SK-N-SH treated with all-trans-retinoic acid at 6 μM for 48 hours (cell line): Measurements from ENCODE around the gene ANKRD12.

Source experiments
- ATAC-seq: fragments of 200-7000 bp; cut with Tn5 transposase; 3 replicates; pipeline ENCODE4 v1.9.1; 2020; ENCODE audit warnings: mild to moderate bottlenecking, moderate library complexity
- ARNTL ChIP-seq: fragments of 450-650 bp; formaldehyde crosslinking; IDR thresholded peaks from 2 replicates; pipeline ENCODE4 v1.5.0; 2020; ENCODE audit warnings: low read depth, mild to moderate bottlenecking, moderate library complexity, borderline replicate concordance
- BACH2 ChIP-seq: fragments of 250-450 bp; sonication (Bioruptor Pico); IDR thresholded peaks from 2 replicates; pipeline ENCODE4 v1.9.0; 2021; ENCODE audit warnings: mild to moderate bottlenecking, borderline replicate concordance
- CREB5 ChIP-seq: fragments of 250-450 bp; sonication (Bioruptor Pico); IDR thresholded peaks from 2 replicates; pipeline ENCODE4 v1.5.1; 2020; ENCODE audit warnings: low read depth, mild to moderate bottlenecking, moderate library complexity
- CSDC2 ChIP-seq: fragments of 250-450 bp; sonication (Bioruptor Pico); IDR thresholded peaks from 2 replicates; pipeline ENCODE4 v1.5.0; 2020; ENCODE audit warnings: mild to moderate bottlenecking, moderate library complexity
- ESRRG ChIP-seq: fragments of 250-450 bp; sonication (Bioruptor Pico); IDR thresholded peaks from 2 replicates; pipeline ENCODE4 v1.6.1; 2021; ENCODE audit warnings: mild to moderate bottlenecking
- GLIS3 ChIP-seq: fragments of 250-450 bp; sonication (Bioruptor Pico); IDR thresholded peaks from 2 replicates; pipeline ENCODE4 v1.5.0; 2020; ENCODE audit warnings: mild to moderate bottlenecking, moderate library complexity
- ISL1 ChIP-seq: fragments of 250-450 bp; sonication (Bioruptor Pico); IDR thresholded peaks from 2 replicates; pipeline ENCODE4 v2.1.2; 2022; ENCODE audit warnings: mild to moderate bottlenecking, moderate library complexity
- OSR1 ChIP-seq: fragments of 250-450 bp; sonication (Bioruptor Pico); IDR thresholded peaks from 2 replicates; pipeline ENCODE4 v1.8.0; 2022; ENCODE audit warnings: moderate library complexity, mild to moderate bottlenecking, inconsistent platforms
- PPARA ChIP-seq: fragments of 250-450 bp; sonication (Bioruptor Pico); IDR thresholded peaks from 2 replicates; pipeline ENCODE4 v1.5.0; 2020; ENCODE audit warnings: mild to moderate bottlenecking, borderline replicate concordance
- RARB ChIP-seq: fragments of 250-450 bp; sonication (Bioruptor Pico); IDR thresholded peaks from 2 replicates; pipeline ENCODE4 v1.8.0; 2021; ENCODE audit warnings: mild to moderate bottlenecking, moderate library complexity
- SNAI2 ChIP-seq: fragments of 250-450 bp; sonication (Bioruptor Pico); IDR thresholded peaks from 2 replicates; pipeline ENCODE4 v1.5.0; 2020; ENCODE audit warnings: mild to moderate bottlenecking, moderate library complexity
- TCF4 ChIP-seq: fragments of 250-450 bp; sonication (Bioruptor Pico); IDR thresholded peaks from 2 replicates; pipeline ENCODE4 v1.8.0; 2021; ENCODE audit warnings: mild to moderate bottlenecking, moderate library complexity, borderline replicate concordance
- TSHZ2 ChIP-seq: fragments of 250-450 bp; sonication (Bioruptor Pico); IDR thresholded peaks from 2 replicates; pipeline ENCODE4 v1.5.0; 2020; ENCODE audit warnings: mild to moderate bottlenecking, moderate library complexity
- ZC3H10 ChIP-seq: fragments of 250-450 bp; sonication (Bioruptor Pico); IDR thresholded peaks from 2 replicates; pipeline ENCODE4 v1.5.1; 2021; ENCODE audit warnings: mild to moderate bottlenecking, moderate library complexity
- ZFP3 ChIP-seq: fragments of 250-450 bp; sonication (Bioruptor Pico); IDR thresholded peaks from 2 replicates; pipeline ENCODE4 v1.5.0; 2020; ENCODE audit warnings: mild to moderate bottlenecking, moderate library complexity
- ZFP30 ChIP-seq: fragments of 450-650 bp; formaldehyde crosslinking; IDR thresholded peaks from 2 replicates; pipeline ENCODE4 v1.5.0; 2022; ENCODE audit warnings: mild to moderate bottlenecking, moderate library complexity
- ZNF565 ChIP-seq: fragments of 450-650 bp; formaldehyde crosslinking; conservative IDR thresholded peaks from 2 replicates; pipeline ENCODE4 v1.5.0; 2020; ENCODE audit warnings: low read depth, mild to moderate bottlenecking, moderate library complexity
- ZNF70 ChIP-seq: fragments of 450-650 bp; formaldehyde crosslinking; IDR thresholded peaks from 2 replicates; pipeline ENCODE4 v1.5.0; 2020; ENCODE audit warnings: mild to moderate bottlenecking, moderate library complexity
- TF ChIP-seq, protein P1 (sequence below): fragments of 250-450 bp; sonication (Bioruptor Pico); IDR thresholded peaks from 2 replicates; pipeline ENCODE4 v1.8.0; 2021; ENCODE audit warnings: low read depth, mild to moderate bottlenecking, moderate library complexity, borderline replicate concordance
- TF ChIP-seq, protein P2 (sequence below): fragments of 250-450 bp; sonication (Bioruptor Pico); IDR thresholded peaks from 2 replicates; pipeline ENCODE4 v1.5.1; 2021; ENCODE audit warnings: mild to moderate bottlenecking, moderate library complexity

Gene ANKRD12

GRCh38 chr18:9175115-9175514 is 38.5 kb downstream of the ANKRD12 start:
- ATAC-seq, result no peak
- TF ChIP-seq TSHZ2 (CRISPR knock-in tag) (no peak), ARNTL (no peak), RARB (CRISPR knock-in tag) (no peak), CREB5 (CRISPR knock-in tag) (no peak), OSR1 (CRISPR knock-in tag) (no peak), ZC3H10 (no peak)

DNA sequence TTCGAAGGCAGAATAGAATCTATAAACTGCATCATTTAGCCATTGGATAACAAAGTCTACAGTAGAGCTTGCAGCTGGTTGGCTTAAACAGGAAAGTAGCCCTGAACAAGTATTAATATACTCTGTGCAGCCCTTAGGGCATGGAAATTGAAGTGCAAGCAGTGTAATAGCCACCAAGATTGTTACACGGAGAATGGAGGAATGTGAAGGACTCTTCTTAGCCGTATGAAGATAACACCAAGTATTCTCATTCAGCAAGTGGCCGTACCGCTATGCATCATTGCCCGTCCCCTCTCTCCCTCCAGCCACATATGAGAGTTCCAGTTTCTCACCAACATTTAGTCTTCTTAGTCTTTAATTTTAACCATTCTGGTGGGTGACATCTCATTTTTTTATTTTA is 40.5 kb downstream of the ANKRD12 start:
- TF ChIP-seq ZFP3 (CRISPR knock-in tag), result no peak
- TF ChIP-seq ISL1 (CRISPR knock-in tag), result no peak
- TF ChIP-seq CSDC2 (CRISPR knock-in tag), result no peak
- TF ChIP-seq SNAI2, result no peak
- TF ChIP-seq, protein P1, sequence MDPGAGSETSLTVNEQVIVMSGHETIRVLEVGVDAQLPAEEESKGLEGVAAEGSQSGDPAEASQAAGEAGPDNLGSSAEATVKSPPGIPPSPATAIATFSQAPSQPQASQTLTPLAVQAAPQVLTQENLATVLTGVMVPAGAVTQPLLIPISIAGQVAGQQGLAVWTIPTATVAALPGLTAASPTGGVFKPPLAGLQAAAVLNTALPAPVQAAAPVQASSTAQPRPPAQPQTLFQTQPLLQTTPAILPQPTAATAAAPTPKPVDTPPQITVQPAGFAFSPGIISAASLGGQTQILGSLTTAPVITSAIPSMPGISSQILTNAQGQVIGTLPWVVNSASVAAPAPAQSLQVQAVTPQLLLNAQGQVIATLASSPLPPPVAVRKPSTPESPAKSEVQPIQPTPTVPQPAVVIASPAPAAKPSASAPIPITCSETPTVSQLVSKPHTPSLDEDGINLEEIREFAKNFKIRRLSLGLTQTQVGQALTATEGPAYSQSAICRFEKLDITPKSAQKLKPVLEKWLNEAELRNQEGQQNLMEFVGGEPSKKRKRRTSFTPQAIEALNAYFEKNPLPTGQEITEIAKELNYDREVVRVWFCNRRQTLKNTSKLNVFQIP, result no peak
- TF ChIP-seq ZNF565 (CRISPR knock-in tag), result no peak
- no peak for TF ChIP-seq ARNTL
- TF ChIP-seq OSR1 (CRISPR knock-in tag), result no peak
- TF ChIP-seq PPARA, result no peak
- no peak for TF ChIP-seq BACH2 (CRISPR knock-in tag)
- ATAC-seq, result no peak

- no peak for ATAC-seq
- TF ChIP-seq ZNF565 (CRISPR knock-in tag) (no peak), GLIS3 (CRISPR knock-in tag) (no peak), RARB (CRISPR knock-in tag) (no peak), ZNF70 (CRISPR knock-in tag) (no peak), ZC3H10 (no peak), BACH2 (CRISPR knock-in tag) (no peak), CSDC2 (CRISPR knock-in tag) (no peak), PPARA (no peak), ESRRG (CRISPR knock-in tag) (no peak), ISL1 (CRISPR knock-in tag) (no peak), ZFP30 (CRISPR knock-in tag) (no peak)
- TF ChIP-seq, protein P2, sequence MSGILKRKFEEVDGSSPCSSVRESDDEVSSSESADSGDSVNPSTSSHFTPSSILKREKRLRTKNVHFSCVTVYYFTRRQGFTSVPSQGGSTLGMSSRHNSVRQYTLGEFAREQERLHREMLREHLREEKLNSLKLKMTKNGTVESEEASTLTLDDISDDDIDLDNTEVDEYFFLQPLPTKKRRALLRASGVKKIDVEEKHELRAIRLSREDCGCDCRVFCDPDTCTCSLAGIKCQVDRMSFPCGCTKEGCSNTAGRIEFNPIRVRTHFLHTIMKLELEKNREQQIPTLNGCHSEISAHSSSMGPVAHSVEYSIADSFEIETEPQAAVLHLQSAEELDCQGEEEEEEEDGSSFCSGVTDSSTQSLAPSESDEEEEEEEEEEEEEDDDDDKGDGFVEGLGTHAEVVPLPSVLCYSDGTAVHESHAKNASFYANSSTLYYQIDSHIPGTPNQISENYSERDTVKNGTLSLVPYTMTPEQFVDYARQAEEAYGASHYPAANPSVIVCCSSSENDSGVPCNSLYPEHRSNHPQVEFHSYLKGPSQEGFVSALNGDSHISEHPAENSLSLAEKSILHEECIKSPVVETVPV (CRISPR knock-in tag), result no peak
- TF ChIP-seq, protein P1, result no peak
Measured at GRCh38 chr18:9177466-9177865, 40.9 kb downstream of the ANKRD12 start.

DNA sequence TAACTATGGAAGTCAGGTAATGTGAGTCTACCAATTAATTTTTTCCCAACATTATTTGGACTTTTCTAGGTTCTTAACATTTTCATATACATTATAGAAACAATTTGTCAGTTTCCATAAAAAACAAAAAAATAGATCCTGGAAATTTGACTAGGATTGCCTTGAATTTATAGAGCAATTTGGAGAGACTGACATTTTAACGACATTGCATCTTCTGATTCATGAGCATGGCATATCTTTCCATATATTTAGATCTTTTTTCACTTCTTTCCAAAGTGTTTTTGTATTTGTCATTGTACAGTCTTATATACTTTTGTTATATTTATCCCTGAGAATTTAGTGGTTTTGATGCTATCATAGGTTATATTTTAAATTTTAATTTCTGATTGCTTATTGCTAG is 42.0 kb downstream of the ANKRD12 start:
- TF ChIP-seq BACH2 (CRISPR knock-in tag) (no peak), ZFP3 (CRISPR knock-in tag) (no peak), CSDC2 (CRISPR knock-in tag) (no peak), ZNF565 (CRISPR knock-in tag) (no peak), ZFP30 (CRISPR knock-in tag) (no peak), GLIS3 (CRISPR knock-in tag) (no peak), ISL1 (CRISPR knock-in tag) (no peak), TSHZ2 (CRISPR knock-in tag) (no peak), TCF4 (CRISPR knock-in tag) (no peak)
- no peak for ATAC-seq
